ENCODE data around the gene IL12B. TPM values are rescaled to one million over a fixed set of nuclear protein-coding genes. Genes with fewer than 3 reads are reported as not detected.
"Not testable (repeated sequence)": the region's sequence is repeated elsewhere in the genome, so short reads cannot be mapped to it uniquely, and the experiment has no call there.

The IL12B gene
- total RNA-seq: not detected

DNA sequence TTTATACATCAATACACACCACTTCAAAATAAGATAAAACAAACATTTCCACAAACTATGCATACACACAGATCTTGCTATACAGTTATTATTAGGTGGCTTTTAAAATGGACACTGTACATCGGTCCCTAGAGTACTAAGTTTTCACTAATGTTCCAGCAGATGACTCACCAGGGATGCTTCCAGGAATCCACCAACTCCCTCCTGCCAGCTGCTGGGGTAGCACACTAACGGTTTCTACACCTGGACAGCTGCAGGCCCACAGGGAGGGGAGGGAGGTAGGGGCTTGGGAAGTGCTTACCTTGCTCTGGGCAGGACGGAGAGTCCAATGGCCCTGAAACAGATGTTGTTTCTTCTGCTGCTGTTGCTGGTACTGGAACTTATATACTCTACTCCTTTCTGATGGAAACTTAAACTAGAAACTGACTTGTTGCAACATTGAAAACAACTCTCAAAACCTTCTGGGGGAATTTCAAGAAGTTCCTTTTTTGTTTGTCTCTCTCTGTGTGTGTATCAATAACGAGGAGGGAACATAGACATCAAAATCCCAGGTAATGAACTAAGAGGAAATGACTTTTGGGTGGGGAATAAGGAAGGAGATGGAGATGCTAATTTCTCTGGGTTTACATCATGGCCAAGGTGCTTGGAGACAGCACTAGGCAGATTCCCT lies at the start of gene IL12B:
Gene IL12B, minus strand, starts transcription at position 357 of the 670 bp plus-strand sequence. CDS start 3,705 bp downstream, outside the sequence.
- intact Hi-C loops (cut with DNase I): no loop called here
- ATAC-seq: no peak
- no peak for DNase-seq (ENCODE audit: low spot score)

DNA sequence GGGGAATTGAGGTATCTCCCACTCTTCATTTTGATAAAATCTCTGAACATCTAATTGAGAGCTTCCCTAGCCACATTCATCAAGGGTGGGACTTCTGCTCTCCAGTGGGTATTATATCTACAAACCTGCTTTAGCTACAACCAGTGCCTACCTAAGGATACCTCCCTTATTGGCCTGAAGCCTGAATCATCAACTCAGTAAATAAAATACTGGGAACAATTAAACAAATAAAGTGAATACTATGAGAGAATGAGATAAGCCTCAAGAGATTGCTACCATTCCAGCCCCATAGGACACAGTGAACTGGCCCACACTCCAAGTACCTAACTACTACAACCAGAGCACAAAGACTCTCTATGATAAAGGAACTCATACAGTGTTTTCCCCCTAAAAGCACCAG lies 47.4 kb upstream of the IL12B start:
- DNase-seq (ENCODE audit: low spot score) (no peak), ATAC-seq (no peak)
- intact Hi-C loops (cut with DNase I): no loop called here

DNA sequence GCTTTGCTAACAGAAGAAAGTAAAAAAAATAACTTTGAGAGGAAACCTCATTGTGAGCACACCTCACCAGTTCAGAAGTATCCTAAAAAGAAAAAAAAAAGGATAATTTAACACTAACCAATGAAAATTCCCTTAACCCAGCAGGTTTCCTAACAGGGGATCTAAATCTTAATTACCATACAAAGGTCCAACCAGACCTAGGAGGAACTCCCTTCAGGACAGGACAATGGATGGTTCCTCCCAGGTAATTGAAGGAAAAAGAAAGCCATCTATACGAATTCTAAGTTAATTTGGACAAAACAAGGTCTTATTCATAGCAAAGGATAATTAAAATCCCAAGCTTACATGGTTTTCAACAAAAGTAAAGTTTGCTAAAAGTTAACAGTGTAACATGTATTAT lies 37.6 kb upstream of the IL12B start:
- DNase-seq (ENCODE audit: low spot score); intact Hi-C loops (cut with DNase I); ATAC-seq: not testable (repeated sequence)

DNA sequence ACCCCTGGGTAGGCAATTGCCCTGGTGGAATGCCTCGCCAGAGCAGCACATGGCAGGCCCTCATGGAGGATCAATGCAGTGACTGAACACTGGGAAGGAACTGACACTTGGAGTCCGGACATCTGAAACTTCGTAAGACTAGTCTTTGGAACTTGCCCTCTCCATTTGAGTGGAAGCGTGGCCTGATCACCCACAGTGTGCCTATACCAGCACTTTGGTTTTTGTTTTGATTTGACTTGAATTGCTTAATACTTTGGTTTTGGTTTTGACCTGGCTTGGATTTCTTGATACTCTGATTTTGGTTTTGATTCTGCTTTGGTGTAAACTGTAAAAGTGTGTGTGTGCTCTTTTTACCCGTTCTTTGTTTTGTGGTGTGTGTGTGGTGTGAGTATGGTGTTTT lies 36.5 kb upstream of the IL12B start:
- DNase-seq (ENCODE audit: low spot score); intact Hi-C loops (cut with DNase I); ATAC-seq: not testable (repeated sequence)

DNA sequence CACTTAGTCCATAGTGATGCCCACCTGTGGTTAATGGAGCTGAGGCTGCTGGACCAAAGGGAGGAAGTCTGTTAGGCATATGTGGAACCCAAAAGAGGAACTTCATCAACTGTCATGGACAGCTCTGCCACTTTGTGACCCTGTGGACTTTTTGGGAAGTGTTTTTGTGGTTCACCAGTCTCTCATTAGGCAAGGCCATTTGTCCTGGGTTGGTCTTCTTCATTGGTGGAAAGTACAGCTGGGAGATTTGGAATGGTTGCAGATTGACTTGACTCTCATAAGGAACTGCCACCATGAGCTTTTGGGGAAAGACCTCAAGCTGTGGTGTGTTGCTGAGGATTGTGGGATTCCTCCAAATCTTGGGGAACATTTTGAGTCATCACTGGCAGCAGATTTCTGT lies 31.9 kb upstream of the IL12B start:
- DNase-seq (ENCODE audit: low spot score) (no peak), ATAC-seq (no peak)
- intact Hi-C loops (cut with DNase I): no loop called here

DNA sequence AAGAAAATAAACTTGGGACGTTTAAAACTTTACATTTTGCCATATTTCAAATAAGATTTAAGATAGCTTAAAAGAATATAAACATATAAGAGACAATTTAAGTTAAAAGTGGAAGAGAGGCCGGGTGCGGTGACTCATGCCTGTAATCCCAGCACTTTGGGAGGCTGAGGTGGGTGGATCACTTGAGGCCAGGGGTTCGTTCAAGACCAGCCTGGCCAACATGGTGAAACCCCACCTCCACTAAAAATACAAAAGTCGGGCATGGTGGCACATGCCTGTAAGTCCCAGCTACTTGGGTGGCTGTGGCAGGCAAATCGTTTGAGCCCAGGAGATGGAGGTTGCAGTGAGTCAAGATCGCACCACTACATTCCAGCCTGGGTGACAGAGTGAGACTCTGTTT lies 29.6 kb upstream of the IL12B start:
- ATAC-seq; intact Hi-C loops (cut with DNase I); DNase-seq (ENCODE audit: low spot score): not testable (repeated sequence)

DNA sequence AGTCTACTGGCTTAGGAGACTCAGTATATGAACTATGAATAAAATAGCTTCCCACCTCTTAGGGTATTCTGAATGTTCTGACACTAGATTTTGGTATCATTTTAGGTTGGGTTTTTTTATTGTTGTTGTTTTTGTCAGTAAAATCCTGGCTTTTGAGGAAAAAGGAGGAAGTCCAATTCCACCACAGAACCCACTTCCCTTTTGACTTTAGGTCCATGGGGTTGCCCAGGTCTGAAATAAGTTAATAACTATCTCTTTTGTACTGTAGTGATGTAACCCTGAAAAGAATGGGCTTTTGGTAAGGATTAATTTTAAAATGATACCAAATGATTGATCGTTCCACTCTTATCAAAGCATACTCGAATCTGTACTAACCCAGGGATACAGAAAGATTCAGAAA lies 29.1 kb upstream of the IL12B start:
- ATAC-seq (no peak), DNase-seq (ENCODE audit: low spot score) (no peak)
- intact Hi-C loops (cut with DNase I): no loop called here

DNA sequence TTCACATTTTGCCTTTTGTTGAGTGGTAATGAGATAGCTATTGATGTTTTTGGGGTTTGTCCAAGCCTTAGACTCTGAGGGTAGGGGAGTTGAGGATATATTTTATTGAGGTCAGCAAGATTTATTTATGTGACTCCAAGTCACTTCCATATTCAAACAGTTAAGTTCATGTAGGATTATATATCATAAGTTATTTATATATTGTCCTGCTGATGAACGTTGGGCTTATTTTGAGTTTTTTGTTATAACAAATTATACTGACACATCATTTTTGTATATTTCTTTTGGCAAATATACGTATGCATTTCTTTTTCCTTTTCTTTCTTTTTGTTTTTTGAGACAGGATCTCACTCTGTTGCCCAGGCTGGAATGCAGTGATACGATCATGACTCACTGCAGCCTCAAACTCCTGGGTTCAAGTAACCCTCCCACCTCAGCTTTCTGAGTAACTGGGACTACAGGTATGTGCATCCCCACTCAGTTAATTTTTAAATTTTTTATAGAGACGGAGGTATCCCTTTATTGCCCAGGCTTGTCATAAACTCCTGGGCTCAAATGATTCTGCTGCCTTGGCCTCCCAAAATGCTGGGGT lies 23.5 kb upstream of the IL12B start:
- ATAC-seq (no peak), DNase-seq (ENCODE audit: low spot score) (no peak)
- intact Hi-C loops (cut with DNase I): no loop called here

DNA sequence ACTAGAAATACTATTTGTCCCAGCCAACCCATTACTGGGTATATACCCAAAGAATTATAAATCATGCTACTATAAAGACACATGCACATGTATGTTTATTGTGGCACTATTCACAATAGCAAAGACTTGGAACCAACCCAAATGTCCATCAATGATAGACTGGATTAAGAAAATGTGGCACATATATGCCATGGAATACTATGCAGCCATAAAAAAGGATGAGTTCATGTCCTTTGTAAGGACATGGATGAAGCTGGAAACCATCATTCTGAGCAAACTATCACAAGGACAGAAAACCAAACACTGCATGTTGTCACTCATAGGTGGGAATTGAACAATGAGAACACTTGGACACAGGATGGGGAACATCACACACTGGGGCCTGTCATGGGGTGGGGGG lies 20.4 kb upstream of the IL12B start:
- intact Hi-C loops (cut with DNase I); ATAC-seq; DNase-seq (ENCODE audit: low spot score): not testable (repeated sequence)

DNA sequence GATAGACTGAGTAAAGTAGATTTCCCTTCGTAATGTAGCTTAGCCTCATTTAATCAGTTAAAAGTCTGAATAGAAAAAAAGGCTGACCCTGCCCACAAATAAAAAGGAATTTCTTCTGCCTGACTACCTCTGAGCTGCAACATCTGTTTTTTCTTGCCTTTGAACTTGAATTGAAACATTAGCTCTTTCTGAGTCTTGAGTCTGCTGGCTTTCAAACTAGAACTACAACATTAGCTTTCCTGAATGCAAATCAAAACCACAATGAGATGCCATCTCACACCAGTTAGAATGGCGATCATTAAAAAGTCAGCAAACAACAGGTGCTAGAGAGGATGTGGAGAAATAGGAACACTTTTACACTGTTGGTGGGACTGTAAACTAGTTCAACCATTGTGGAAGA lies 19.9 kb upstream of the IL12B start:
- DNase-seq (ENCODE audit: low spot score); intact Hi-C loops (cut with DNase I); ATAC-seq: not testable (repeated sequence)

DNA sequence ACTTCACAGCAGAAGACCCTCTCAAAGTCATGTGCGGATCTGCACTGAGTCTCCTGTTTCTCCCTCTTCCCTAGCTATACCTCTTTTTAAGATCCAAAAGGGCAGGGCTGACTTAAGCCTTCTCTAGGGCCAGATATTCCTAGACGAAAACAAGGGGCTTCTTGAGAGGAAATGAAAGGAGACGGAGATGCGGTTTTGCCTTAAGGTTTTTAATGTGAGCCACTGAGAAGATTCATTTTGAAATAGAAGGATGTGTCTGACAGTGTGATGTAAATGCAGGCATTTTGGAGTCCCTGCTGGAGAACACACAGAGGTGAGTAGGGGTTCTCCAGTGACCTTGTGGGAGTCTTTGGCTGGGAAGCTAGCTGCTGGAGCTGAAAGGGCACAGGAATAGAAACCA lies 15.6 kb upstream of the IL12B start:
- intact Hi-C loops (cut with DNase I): no loop called here
- no peak for DNase-seq (ENCODE audit: low spot score)
- no peak for ATAC-seq

DNA sequence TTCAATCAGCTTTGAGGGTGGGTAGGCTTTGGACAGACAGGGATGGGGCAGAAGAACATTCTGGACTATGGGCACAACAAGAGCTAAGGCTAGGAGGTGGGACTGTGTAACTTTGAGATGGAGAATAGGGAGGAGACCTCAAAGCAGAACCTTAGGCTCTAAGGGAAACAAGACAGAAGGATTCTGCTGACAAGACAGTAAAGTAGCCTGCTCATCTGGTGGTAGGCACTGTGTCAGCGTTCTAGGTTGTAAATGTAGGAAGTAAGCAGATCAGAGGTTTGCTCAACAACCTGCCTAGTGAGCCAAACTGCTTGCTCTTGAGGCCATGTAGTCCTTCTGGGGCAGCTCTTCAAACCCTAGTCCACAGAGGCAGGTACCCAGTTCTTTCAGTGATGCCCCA lies 15.0 kb upstream of the IL12B start:
- intact Hi-C loops (cut with DNase I): no loop called here
- ATAC-seq: no peak

DNA sequence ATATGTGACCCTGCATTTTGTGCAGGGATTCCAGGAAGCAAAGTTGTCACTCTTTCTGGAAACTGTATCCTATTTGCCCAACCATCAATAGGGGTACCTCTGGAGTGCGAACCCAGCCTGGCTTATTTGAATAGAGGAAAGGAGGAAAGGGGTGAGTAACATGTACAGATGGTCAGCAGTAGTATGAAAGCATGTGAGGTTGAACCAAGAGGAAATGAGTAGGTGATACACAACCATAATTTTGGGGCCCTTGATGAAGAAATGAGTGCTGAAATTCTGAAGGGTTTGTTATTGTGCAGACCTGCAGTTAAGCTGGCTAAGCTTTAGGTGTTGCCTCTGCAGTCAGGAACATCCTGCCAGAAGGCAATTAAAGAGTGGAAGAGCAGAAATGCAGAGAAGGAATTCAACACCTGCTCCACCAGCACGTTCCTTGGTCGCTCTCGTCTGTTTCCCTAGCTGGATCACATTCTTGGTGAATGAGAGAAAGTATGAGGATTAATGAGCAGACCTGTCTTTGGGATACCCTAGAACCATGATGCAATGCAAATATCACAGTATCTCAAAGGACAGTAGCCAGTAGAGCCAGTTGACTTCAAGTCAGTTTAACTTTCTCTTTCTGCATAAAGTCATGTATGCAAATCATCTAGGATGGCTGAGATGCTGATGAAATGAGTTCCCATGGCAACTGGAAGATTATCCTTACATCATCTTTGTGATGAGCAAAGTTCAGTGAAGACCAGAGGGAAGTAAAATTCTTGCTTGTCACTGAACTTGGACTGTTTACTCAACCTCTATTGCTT lies 13.2 kb upstream of the IL12B start:
- intact Hi-C loops (cut with DNase I): no loop called here
- ATAC-seq: no peak
- DNase-seq (ENCODE audit: low spot score): no peak

More for the DNA sequence above, 15.0 kb upstream of the IL12B start:
- no peak for DNase-seq (ENCODE audit: low spot score)

DNA sequence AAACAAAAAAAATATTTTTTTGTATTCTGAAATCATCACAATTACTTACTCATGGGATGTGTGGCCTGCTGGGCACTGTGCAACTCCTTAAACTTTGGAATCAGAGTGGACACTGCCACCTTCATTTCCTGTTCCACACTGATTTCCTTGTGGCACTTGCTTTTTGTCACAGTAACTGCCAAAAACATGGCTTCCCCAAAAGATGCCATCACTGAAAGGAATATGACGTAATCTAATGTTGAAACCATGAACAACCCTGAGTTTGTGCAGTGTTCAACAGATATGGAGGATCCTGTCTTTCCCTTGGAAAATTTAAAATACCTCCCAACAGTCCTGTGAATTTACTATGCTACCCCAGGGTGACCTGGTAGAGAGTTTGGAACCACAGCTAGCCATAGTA lies 12.6 kb upstream of the IL12B start:
- intact Hi-C loops (cut with DNase I): no loop called here
- DNase-seq (ENCODE audit: low spot score) (no peak), ATAC-seq (no peak)

DNA sequence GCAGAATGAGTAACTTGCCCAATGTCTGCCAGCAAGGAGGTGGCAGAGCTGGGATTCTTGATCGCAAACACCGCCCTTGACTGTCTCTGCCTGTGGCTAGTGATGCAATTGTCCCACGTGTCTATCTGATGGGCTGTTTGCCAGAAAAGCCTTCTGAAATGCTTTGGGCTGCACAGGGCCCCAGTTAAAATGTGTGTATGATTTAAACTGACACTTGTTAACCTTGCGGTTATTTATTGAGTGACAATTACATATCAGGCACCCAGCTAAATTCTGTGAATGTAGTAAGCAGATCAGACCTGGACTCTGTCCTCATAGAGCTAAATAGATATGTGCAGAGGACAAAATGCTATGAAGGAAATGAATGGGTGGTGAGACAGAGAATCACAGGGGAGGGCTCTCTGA lies 11.6 kb upstream of the IL12B start:
- ATAC-seq (peak; percentile 78), DNase-seq (ENCODE audit: low spot score) (peak; percentile 63)
- intact Hi-C loops (cut with DNase I): no loop called here

DNA sequence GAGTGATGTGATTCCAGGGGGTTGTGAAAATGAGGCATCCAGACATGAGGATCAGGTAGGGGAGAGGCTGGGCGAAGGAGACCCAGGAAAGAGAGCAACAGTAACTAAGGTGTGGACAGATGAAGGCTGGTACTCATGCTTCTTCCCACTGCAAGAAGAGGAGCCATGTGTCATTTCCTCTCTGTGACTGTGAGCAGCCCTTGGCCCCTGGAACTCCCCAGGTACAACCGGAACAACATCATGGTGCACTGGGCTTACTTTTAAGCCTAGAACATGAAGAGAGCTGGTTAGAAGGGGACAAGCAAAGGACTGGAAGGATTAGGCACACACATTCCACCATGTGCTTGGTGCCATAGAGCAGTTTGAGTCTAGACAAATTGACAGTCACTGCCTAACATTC lies 10.9 kb upstream of the IL12B start:
- no peak for ATAC-seq
- intact Hi-C loops (cut with DNase I): no loop called here
- no peak for DNase-seq (ENCODE audit: low spot score)

DNA sequence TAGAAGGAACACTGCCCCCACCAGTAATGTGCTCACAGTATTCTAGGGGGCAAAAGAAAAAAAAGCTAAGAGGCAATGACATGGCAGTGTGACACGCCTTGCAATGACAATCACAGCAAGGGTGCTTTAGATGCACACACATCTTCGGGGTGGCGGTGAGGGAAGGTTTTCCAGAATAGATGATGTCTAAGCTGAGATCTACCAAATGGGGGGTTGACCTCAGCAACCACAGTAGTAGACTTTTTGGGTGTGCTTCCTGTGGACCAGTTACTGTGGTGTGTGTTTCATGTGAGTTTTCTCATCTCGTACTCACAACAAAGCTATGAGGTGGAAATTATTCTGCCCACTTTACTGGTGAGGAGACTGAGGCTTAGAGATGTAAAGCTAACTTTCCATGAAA lies 10.2 kb upstream of the IL12B start:
- DNase-seq (ENCODE audit: low spot score) (no peak), ATAC-seq (no peak)
- intact Hi-C loops (cut with DNase I): no loop called here

DNA sequence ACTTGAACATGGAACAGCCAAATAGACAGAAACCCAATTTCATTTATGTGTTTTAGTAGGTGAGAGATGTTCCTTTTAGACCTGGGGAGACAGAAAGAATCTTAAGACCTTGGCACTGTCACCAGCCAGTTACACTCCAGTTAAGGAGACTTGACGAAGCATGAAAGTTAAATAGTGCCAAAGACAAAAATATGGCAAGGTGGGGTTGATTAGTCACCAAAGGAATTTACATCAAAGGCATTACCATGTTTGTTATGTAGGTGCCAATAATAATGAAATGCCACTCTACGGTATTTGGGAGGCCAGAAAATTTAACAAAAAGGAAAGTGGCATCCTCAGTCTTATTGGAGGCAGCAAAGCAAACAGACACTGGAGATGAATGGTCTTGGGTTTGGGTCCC lies 9.2 kb upstream of the IL12B start:
- intact Hi-C loops (cut with DNase I): no loop called here
- ATAC-seq: no peak

DNA sequence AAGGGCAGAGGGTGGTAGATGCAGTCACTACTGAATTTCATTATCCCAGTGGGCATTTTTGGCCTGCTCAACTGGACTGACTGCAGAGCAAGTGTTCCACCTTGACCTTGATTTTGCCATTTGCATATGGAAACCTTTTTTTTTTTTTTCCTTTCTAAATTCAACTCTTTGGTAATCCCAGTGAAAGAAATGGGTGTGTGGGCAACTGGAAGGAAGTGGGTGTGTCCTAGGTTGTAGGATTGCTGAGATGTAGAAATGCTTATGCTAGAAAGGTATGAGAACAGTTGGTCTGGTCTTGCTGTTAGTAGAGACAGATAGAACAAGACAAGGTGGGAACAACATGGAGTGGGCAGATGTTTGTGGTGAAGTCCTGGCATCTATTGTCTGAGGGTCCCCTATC lies 7.8 kb upstream of the IL12B start:
- ATAC-seq (no peak), DNase-seq (ENCODE audit: low spot score) (no peak)
- intact Hi-C loops (cut with DNase I): no loop called here

More for the DNA sequence above, 9.2 kb upstream of the IL12B start:
- no peak for DNase-seq (ENCODE audit: low spot score)

Measured in sciatic nerve (tissue), 2 donors.